ENCODE measurements around the gene SYNGR4.

Gene SYNGR4

GRCh38 chr19:48332662-48333466, 31.3 kb upstream of the SYNGR4 start:
- TF ChIP-seq GATA3 (IDR thresholded peaks at IDR 0.05; ENCODE audit: low read depth, low read length) = no peak
- TF ChIP-seq GATA2 (IDR thresholded peaks at IDR 0.05; ENCODE audit: low read depth, low read length) = no peak

GRCh38 chr19:48333467-48334384, 30.4 kb upstream of the SYNGR4 start:
- no peak for TF ChIP-seq GATA2 (IDR thresholded peaks at IDR 0.05; ENCODE audit: low read depth, low read length)
- TF ChIP-seq GATA3 (IDR thresholded peaks at IDR 0.05; ENCODE audit: low read depth, low read length) = no peak

GRCh38 chr19:48338253-48338755, 25.9 kb upstream of the SYNGR4 start:
- TF ChIP-seq GATA2 (IDR thresholded peaks at IDR 0.05; ENCODE audit: low read depth, low read length) (no peak), GATA3 (IDR thresholded peaks at IDR 0.05; ENCODE audit: low read depth, low read length) (no peak)

DNA sequence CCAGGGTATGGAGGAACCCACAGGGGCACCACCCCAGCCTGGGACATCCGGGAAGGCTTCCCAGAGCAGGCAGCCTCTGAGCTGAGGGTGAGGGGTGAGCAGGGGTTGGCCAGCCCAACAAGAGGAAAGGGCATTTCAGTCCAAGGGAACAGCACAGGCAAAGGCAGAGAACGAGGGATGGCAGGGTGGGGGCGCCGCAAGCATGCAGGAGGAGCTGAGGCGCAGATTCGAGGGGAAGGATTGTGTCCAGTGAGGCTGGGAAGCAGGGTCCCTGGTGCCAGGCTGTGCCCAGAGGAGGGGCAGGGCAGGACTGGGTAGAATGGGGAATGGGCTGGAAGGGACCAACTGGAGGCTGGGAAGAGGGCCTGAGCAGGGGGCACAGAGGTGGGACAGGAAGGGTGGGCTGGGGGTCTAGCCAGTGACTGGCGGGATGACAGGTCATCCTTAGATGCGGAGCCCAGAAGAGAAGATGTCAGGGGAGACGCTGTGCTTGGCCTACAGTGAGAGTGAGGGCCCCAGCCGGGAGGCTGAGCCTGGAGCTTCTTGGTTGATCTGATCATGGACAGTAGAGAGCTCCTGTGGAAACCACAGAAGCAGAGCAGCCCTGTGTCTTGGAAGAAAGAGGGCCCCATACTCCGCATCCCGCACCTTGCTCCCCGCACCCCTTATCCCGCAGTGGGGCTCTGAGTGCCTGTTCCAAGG, 25.2 kb upstream of the SYNGR4 start:
- no peak for TF ChIP-seq GATA2 (IDR thresholded peaks at IDR 0.05; ENCODE audit: low read depth, low read length)
- TF ChIP-seq GATA3 (IDR thresholded peaks at IDR 0.05; ENCODE audit: low read depth, low read length) = no peak

DNA sequence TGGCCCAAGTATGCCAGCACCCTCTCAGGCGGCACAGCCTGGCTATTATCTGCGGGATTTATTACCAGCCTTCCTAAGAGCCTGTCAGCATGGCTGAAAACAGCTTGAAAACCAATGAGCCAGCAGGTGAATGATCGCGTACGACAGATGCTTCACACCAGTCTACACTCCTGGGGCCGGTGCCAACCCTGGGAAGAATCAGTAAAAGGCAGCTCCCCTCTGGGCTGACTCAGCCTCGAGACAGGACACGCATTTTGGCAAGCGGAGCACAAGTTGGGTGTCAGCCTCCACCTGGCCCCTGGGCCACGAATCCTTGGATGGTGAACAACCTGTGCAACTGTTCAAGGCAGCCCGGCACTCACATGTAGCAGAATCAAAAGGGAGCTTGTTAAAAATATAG, 23.2 kb upstream of the SYNGR4 start:
- no peak for TF ChIP-seq GATA2 (IDR thresholded peaks at IDR 0.05; ENCODE audit: low read depth, low read length)
- no peak for TF ChIP-seq GATA3 (IDR thresholded peaks at IDR 0.05; ENCODE audit: low read depth, low read length)

- TF ChIP-seq GATA2 (IDR thresholded peaks at IDR 0.05; ENCODE audit: low read depth, low read length) (no peak), GATA3 (IDR thresholded peaks at IDR 0.05; ENCODE audit: low read depth, low read length) (no peak)
These were observed 22.4 kb upstream of the SYNGR4 start for GRCh38 chr19:48341515-48342413.

GRCh38 chr19:48342414-48342738, 21.8 kb upstream of the SYNGR4 start:
- TF ChIP-seq GATA2 (IDR thresholded peaks at IDR 0.05; ENCODE audit: low read depth, low read length) (no peak), GATA3 (IDR thresholded peaks at IDR 0.05; ENCODE audit: low read depth, low read length) (no peak)

- TF ChIP-seq GATA3 (IDR thresholded peaks at IDR 0.05; ENCODE audit: low read depth, low read length) (no peak), GATA2 (IDR thresholded peaks at IDR 0.05; ENCODE audit: low read depth, low read length) (no peak)
These were observed 21.2 kb upstream of the SYNGR4 start for GRCh38 chr19:48342841-48343540.

GRCh38 chr19:48344892-48345291, 19.3 kb upstream of the SYNGR4 start:
- TF ChIP-seq GATA2 (IDR thresholded peaks at IDR 0.05; ENCODE audit: low read depth, low read length) = no peak
- no peak for TF ChIP-seq GATA3 (IDR thresholded peaks at IDR 0.05; ENCODE audit: low read depth, low read length)

DNA sequence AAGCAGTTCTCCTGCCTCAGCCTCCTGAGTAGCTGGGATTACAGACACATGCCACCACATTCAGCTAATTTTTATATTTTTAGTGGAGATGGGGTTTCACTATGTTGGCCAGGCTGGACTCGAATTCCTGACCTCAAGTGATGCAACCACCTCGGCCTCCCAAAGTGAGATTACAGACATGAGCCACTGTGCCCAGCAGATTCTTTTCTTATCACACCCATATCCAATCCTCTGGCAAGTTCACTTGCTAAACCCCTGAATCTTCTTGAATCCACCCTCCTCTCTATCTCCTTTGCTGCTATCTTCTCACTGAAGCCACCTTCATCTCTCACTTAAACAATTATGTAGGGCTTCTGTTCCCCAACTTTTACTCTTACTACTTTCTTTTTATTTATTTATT, 18.0 kb upstream of the SYNGR4 start:
- no peak for TF ChIP-seq GATA2 (IDR thresholded peaks at IDR 0.05; ENCODE audit: low read depth, low read length)
- no peak for TF ChIP-seq GATA3 (IDR thresholded peaks at IDR 0.05; ENCODE audit: low read depth, low read length)

DNA sequence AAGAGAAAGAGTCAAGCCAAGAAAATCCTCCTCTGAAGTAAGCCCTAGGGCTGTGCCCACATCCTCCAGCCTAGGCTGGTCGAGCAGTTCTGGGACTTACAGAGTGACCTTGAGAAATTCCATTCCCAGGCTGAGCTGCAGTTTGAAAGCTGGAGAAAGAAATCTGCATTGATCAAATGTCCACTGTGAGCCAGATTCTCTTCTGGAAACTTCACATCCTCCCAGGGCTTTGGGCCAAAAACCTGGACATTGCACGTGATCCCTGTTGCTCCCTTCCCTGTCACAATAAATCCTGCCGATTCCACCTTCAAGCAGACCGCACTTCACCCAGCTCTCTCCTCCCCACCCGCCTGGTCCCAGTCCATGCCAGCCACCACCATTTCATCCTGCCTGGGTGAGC, 16.1 kb upstream of the SYNGR4 start:
- TF ChIP-seq GATA3 (IDR thresholded peaks at IDR 0.05; ENCODE audit: low read depth, low read length) (no peak), GATA2 (IDR thresholded peaks at IDR 0.05; ENCODE audit: low read depth, low read length) (no peak)

GRCh38 chr19:48348737-48349136, 15.4 kb upstream of the SYNGR4 start:
- TF ChIP-seq GATA2 (IDR thresholded peaks at IDR 0.05; ENCODE audit: low read depth, low read length) (no peak), GATA3 (IDR thresholded peaks at IDR 0.05; ENCODE audit: low read depth, low read length) (no peak)

GRCh38 chr19:48350856-48351255, 13.3 kb upstream of the SYNGR4 start:
- no peak for TF ChIP-seq GATA3 (IDR thresholded peaks at IDR 0.05; ENCODE audit: low read depth, low read length)
- no peak for TF ChIP-seq GATA2 (IDR thresholded peaks at IDR 0.05; ENCODE audit: low read depth, low read length)

Measured in SH-SY5Y (cell line).